GM15510 (cell line): ENCODE data around the gene CSE1L.

Source experiments
- POLR2A ChIP-seq: IDR thresholded peaks from 3 replicates; pipeline ENCODE4 v1.6.1; 2011; ENCODE audit warnings: borderline replicate concordance; ENCODE audit not compliant: insufficient read length; ENCODE audit errors: extremely low read depth

CSE1L gene

DNA sequence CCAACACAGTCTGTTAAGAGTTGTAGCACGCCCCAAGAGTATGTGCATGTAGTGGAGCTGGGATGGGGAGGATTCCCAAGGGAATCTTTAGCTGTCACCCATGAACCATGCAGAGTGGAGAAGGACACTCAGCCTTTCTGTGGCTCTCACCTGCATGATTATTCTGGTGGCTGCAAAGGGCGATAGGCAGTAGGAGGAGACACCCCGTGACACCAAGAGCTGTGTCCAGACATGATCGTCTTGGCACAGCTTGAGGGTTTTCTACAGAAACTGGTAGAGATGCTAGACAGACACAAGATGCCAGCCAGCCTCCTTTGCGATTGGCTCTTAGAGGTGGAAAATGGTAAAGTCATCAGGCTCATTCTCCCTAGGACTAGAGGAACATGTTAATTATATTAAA is 3.1 kb upstream of the CSE1L start:
- no peak for TF ChIP-seq POLR2A

DNA sequence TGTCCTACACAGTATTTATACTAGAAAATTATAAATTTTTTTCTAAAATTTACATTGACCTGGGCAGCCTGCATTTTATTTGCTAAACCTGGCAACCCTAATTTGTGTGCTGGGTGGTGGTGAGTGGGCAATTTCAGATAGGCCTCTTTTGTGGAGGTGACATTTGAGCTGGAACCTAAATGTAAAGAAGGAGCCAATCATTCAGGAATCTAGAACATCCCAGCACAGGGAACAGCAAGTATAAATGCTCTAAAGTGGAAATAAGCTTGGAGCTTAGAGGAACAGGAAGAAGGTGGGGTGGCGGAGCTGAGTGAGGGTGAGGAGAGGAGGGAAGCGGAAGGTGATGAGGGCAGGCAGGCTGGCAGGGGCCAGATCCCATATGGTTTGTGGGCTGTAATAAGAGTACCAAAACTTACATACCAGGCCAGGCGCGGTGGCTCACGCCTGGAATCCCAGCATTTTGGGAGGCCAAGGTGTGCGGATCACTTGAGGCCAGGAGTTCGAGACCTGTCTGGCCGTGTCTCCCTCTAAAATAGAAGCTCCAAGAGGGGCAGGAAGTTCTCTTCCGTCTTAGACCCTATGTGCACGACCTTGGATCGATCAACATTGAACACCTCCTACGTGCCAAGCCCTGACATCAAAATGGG is 549 bp upstream of the CSE1L start:
- no peak for TF ChIP-seq POLR2A

DNA sequence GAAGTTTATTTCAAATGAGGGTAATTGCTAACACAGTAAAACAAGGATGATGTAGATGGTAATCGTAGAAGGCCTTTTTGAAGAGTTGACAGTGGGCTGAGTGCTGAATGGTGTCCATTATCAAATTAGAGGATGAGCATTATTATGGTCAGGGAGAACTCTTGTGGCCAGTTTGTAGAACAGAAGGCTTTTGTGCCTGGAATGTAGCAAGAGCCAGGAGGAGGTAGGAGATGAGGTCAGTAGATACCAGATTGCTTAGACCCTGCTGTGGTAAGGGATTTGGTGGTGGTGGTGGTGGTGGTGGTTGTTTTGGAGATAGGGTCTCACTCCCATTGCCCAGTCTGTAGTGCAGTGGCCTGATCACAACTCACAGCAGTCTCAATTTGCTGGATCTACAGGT is 6.2 kb downstream of the CSE1L start:
- TF ChIP-seq POLR2A, result no peak

DNA sequence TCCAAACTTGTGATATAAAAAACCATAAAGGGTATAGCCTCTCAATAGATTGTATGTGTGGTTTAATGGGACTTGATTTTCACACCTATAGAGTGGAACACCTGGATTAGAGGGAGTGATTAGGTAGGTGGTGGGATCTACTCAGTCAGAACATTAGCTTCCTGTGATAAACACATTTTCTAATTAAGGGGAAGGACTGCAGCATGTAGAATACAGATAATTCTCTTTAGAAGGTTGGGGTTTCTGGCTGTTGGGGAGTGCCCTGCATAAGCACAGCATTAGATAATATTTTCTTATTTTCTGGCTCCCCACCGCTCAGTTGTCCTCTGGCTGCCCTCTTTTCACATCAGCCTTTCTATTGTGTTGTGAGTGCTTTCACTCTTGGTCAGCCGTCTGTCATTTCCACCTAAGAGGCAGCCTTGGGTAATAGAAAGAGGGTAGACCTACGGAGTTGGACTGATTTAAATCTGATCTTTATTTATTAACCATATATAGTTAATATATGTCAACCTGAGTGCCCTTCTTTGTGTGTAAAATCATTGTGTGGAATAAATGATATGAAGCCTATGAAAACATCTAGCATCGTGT is 8.0 kb downstream of the CSE1L start:
- TF ChIP-seq POLR2A, result no peak

DNA sequence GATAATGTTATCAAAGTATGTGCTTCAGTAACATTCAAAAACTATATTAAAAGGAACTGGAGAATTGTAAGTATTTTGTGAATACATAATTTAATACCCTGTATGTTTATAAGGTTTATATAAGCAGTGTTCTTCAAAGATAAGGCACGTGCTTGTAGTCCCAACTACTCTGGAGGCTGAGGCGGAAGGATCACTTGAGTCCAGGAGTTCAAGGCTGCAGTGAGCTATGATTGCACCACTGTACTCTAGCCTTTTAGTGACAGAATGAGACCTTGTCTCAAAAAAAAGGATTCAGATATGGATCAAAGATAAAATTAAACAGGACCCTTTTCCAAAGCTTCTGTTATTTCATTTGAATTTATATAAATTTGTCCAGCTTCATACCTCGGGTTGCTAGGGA is 17.2 kb downstream of the CSE1L start:
- no peak for TF ChIP-seq POLR2A

DNA sequence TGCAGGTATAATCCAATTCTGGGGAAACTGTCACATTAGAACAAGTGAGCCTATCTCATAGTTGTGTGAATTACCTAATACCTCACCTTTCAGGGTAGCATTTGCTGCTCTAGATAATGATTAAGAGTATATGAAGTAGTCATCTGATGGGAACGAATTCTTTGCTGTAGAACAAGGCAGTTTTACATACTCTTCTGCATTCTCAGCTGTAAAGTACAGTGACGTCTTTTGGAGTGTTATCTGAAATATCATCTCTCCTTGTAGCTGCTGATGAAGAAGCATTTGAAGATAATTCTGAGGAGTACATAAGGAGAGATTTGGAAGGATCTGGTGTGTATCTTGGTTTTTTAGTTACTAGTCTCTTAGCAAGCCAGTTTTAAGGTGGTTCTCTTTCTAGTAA is 28.4 kb downstream of the CSE1L start:
- no peak for TF ChIP-seq POLR2A

DNA sequence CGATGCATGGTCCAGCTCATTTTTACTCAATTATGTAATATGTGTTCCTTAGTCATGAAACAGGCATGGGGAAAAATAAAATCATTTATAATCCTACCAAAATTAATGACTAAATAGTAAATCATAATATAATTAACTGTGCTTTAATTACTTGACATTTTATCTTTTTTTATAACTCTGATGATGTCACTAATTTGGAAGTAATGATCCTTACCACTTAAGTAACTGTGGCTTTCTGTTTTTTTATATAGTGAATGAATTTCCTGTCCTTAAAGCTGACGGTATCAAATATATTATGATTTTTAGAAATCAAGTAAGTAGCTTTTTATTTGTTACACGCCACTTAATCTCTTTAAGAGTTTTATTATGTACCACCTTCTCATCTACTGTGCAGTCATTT is 32.2 kb downstream of the CSE1L start:
- TF ChIP-seq POLR2A, result no peak

DNA sequence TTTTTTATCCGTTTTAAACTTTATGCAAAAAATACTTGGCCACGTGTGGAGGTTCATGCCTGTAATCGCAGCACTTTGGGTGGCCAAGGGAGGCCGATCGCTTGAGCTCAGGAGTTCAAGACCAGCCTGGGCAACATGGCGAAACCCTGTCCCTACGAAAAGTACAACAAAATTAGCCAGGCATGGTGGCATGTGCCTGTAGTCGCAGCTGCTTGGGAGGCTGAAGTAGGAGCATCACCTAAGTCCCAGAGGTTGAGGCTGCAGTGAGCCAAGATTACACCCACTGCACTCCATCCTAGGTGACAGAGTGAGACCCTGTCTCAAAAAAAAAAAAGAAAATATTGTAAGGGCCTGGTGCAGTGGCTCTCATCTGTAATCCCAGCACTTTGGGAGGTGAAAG is 45.0 kb downstream of the CSE1L start:
- no peak for TF ChIP-seq POLR2A

DNA sequence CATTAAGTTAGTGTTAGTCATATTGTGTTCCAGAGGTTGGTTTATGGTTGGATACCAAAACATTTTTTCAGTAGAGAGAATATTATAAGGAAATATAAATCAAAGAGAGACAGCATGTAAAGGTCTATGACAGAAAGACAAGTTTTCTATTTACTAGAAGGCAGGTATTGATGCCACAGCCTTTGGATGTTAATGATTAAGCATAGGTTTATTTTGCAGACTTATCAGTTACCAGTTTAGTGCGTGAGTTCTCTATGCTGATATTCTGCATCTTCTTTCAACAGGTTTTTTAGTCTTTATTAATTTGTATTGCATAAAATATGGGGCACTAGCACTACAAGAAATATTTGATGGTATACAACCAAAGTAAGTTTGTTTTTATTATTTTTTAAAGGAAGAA is 45.6 kb downstream of the CSE1L start:
- TF ChIP-seq POLR2A, result no peak

DNA sequence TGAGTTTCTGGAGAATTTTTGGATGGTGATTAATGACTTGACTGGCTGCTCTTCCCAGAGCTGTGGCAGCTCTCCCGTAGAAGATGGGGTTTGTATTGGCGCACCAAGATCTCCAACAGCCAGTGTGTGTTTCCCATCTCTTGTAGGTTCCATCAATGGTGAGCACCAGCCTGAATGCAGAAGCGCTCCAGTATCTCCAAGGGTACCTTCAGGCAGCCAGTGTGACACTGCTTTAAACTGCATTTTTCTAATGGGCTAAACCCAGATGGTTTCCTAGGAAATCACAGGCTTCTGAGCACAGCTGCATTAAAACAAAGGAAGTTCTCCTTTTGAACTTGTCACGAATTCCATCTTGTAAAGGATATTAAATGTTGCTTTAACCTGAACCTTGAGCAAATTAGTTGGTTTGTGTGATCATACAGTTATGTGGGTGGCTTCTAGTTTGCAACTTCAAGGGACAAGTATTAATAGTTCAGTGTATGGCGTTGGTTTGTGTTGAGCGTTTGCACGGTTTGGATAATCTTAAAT is 50.2 kb downstream of the CSE1L start:
- no peak for TF ChIP-seq POLR2A

DNA sequence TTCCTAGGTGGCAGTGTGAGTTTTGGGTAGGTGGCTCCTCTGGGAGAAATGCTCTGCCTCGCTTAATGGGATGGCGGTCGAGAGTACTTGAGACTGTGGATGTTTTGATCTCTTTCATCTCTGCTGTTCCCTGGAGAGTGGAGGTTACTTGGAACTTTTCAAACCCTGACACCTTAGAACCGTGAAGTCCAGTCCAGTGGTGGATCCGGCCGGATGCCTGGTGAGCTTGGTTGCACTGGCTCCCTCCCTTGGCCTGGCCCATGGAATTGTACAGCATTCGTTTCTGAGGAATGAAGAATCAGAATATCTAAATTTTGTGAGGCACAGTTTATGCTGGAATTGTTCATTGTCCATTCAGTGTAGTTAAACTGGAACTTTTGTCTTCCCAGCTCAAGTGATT is 51.0 kb downstream of the CSE1L start:
- TF ChIP-seq POLR2A, result no peak

DNA sequence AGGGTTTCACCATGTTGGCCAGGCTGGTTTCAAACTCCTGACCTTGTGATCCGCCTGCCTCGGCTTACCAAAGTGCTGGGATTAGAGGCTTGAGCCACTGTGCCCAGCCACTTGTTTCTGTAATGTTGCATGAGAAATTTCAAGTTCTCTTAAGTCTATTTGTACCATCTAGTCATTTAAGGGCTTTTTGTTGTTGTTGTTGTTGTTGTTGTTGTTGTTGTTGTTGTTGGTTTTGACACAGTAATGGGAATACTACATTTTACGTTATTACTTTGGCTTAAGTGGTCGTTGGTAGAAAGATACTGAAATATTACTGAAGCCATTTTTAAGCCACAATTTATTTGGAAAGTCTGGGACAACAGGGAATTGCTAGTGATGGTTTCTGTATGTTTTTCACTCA is 52.0 kb downstream of the CSE1L start:
- no peak for TF ChIP-seq POLR2A

DNA sequence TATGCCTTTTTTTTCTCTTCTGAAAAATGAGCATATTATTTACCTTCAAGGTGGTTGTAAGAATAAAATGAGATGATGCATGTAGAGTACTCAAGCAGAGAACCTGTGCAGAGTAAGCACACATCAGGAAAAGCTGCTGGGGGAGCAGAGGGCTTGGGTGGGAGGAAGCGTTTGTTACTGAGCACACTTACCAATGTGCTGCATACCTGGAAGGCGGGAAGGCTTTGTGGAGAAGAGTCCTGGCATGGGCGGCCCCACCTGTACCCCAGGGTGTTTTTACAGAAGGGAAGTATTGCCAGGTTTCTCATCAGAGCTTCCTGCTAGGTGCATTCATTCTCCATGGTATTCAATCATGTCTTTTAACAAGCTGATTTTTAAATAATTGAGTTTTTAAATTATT is 52.9 kb downstream of the CSE1L start:
- TF ChIP-seq POLR2A, result no peak

DNA sequence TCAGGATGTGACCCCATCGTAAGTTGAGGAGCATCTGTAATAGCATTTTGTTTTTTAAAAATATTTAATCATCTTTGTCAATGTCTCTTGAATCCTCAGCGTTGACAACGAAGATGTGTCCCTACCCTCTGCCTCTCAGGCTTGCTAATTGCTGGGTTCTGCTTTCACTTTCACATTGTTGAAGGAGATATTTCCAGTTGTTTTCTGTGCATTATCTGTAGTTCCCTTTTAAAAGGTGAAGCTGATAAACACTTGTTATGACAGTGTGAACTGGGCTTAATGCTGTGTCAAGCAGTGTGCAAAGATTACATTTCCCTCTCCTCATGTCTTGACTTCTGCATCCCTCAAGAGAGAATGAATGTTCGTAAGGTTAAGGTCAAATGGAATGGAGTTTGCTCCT is 54.9 kb downstream of the CSE1L start:
- TF ChIP-seq POLR2A, result no peak

DNA sequence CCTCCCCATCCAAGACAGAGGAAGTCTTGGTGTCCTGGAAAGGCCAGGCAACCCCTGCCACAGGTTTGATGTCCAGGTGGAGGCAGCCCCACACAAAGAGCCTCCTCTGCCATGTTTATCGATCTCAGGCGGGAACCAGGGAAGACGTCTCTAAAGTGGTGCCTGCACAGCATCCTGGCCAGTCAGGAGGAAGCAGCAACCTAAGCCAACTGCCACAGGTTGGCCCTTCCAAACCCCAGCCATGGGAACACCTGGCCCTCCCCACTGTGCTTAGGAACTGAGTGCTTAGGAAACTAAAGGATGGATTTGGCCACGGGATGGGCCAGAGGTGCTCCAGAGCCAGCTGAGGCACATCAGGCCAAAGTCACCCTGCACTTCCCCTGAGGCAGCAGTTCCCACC is 56.9 kb downstream of the CSE1L start:
- no peak for TF ChIP-seq POLR2A

DNA sequence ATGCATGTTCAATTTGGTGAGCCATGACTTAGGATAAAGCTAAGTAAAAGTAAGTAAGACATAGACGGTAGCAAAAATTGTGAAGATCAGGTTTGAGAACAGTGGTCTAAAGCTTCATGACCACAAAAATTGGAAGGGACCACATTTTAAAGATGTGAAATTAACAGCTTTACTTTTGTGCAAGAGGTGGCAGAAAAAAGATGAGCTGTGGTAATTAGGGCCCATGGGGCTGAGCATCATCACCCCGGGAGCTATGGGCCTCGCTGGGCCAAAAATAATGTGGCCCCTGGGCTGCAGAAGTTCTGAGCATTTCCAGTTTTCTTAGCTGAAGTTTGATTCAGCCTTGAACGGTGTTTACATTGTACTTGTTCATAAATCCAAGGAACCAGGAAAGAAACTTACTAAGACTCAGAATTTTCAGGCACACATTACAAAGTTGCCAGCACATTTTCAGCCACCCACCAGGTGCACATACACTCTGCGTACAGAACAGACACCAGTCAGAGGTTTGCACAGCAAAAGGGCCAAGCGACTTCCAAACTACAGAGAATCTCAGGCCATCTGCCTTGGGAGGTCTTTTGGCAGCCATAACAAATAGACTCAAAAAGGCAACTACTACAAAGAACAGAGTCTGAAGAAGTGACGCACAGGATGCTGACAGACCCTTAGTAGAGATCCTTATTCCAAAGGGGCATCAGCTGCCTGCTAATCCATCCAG is 57.7 kb downstream of the CSE1L start:
- TF ChIP-seq POLR2A, result no peak
